ENCODE measurements around the gene MTHFD2L. TPM values are rescaled to one million over a fixed set of nuclear protein-coding genes. Genes with fewer than 3 reads are reported as not detected.

The MTHFD2L gene
- total RNA-seq, 1 experiment from 2014 or later = 11.6 TPM

GRCh38 chr4:74334636-74335035, 176.7 kb downstream of the MTHFD2L start:
- WGBS (ENCODE audit: extremely low coverage, insufficient read length, low lambda C conversion rate) = no CpG with 5 or more reads among the region's 7 CpGs
- Histone ChIP-seq H3K27ac (ENCODE audit: insufficient read length, low read depth, low read length) (no peak overlapping the region), H3K4me2 (ENCODE audit: insufficient read depth, insufficient read length, low read length) (no peak overlapping the region), H2BK15ac (ENCODE audit: low read depth, low read length) (no peak overlapping the region), H2BK5ac (ENCODE audit: insufficient read length, low read length) (no peak overlapping the region), H2BK12ac (ENCODE audit: insufficient read length, low read depth, low read length) (no peak overlapping the region), H3K56ac (ENCODE audit: insufficient read length, low read depth, low read length) (no peak overlapping the region), H3K9ac (ENCODE audit: extremely low read depth, insufficient read length, low read length) (no peak overlapping the region), H3K18ac (ENCODE audit: insufficient read length, low read depth, low read length) (no peak overlapping the region), H3K9me3 (ENCODE audit: control insufficient read depth, low read depth, low read length) (no peaks in the 10 kb centered on the region), H3K4ac (ENCODE audit: low read depth, low read length) (no peak overlapping the region), H3T11ph (ENCODE audit: low read length) (no peak overlapping the region), H2AFZ (ENCODE audit: low read length) (no peak overlapping the region), H3K14ac (ENCODE audit: insufficient read depth, low read length) (no peak overlapping the region), H2BK20ac (ENCODE audit: low read depth, low read length, poor library complexity, severe bottlenecking) (no peak overlapping the region), H3K27me3 (ENCODE audit: insufficient read depth, low read length) (no peaks in the 10 kb centered on the region), H3K23me2 (ENCODE audit: insufficient read length, low read depth, low read length, poor library complexity, severe bottlenecking) (no peaks in the 10 kb centered on the region), H4K5ac (ENCODE audit: insufficient read length, low read depth, low read length) (no peak overlapping the region), H4K91ac (ENCODE audit: insufficient read length, low read depth, low read length) (no peak overlapping the region), H4K20me1 (ENCODE audit: control insufficient read depth, insufficient read depth, insufficient read length) (no peaks in the 10 kb centered on the region), H3K79me1 (ENCODE audit: insufficient read depth, low read depth, low read length, poor library complexity, severe bottlenecking) (no peaks in the 10 kb centered on the region), H2AK5ac (ENCODE audit: insufficient read length, low read length) (no peak overlapping the region), H4K8ac (replicated peaks; ENCODE audit: insufficient read length, low read depth, low read length) (no peak overlapping the region), H3K4me1 (ENCODE audit: insufficient read depth, low read length) (no peaks in the 10 kb centered on the region), H2BK120ac (ENCODE audit: low read depth, low read length, poor library complexity, severe bottlenecking) (no peak overlapping the region), H3K23ac (ENCODE audit: insufficient read length, low read depth, low read length) (no peak overlapping the region), H3K79me2 (ENCODE audit: insufficient read depth, low read length) (no peaks in the 10 kb centered on the region)
- Mint-ChIP-seq H3K36me3 (ENCODE audit: insufficient read depth in 1 of 3, low read depth in 3 of 3) (peaks cover 0 to 4% (median 0%) of the 10 kb centered on the region in 3 experiments; a peak in 1 of 7 replicates), H3K4me3 (no peak overlapping the region), H3K27me3 (ENCODE audit: low read depth) (no peaks in the 10 kb centered on the region), H3K4me1 (peaks cover 6 to 7% of the 10 kb centered on the region in 2 experiments; a peak in 3 of 4 replicates), H3K27ac (no peak overlapping the region), H3K9me3 (peaks cover 0 to 5% of the 10 kb centered on the region in 2 experiments; a peak in 2 of 5 replicates)
- DNase-seq = no peak
- TF ChIP-seq, protein P1, sequence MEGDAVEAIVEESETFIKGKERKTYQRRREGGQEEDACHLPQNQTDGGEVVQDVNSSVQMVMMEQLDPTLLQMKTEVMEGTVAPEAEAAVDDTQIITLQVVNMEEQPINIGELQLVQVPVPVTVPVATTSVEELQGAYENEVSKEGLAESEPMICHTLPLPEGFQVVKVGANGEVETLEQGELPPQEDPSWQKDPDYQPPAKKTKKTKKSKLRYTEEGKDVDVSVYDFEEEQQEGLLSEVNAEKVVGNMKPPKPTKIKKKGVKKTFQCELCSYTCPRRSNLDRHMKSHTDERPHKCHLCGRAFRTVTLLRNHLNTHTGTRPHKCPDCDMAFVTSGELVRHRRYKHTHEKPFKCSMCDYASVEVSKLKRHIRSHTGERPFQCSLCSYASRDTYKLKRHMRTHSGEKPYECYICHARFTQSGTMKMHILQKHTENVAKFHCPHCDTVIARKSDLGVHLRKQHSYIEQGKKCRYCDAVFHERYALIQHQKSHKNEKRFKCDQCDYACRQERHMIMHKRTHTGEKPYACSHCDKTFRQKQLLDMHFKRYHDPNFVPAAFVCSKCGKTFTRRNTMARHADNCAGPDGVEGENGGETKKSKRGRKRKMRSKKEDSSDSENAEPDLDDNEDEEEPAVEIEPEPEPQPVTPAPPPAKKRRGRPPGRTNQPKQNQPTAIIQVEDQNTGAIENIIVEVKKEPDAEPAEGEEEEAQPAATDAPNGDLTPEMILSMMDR (conservative IDR thresholded peaks at IDR 0.05) = no peak

Measured in H9 (cell line).